ENCODE measurements around the gene FBXO42.
"Not testable (repeated sequence)": the region's sequence is repeated elsewhere in the genome, so short reads cannot be mapped to it uniquely, and the experiment has no call there.

FBXO42 gene

DNA sequence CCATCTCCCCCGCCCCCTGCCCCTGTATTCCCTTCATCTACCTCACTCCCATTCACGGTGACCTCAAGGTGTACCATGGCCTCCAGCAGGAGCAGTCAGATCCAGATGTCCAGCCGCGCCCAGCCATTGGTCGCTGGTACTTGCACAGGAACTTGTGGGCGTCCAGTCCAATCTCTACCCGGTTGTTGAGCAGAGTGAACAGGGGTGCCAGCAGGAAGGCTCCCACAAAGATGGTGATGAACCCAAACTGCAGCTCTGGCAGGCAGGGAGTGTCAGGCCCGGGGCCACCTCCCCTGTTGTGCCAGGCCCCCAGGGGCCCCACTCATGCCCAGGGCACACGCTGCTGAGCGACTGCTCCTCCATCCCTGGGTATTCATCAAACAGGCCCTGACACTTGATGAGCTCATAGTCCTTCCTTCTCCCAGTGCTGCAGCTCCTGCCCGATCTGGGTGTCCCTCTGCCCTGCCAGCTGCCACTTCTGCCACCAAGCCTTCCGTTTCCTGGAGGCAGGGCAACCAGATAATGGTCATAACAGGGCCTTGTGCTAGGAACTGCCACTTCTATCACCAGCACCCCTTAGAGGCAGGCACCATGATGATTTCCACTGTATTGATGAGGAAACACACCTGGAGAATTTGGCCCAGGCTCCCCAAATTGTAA is 134.1 kb downstream of the FBXO42 start:
- DNase-seq (ENCODE audit: low read depth) = no peak

DNA sequence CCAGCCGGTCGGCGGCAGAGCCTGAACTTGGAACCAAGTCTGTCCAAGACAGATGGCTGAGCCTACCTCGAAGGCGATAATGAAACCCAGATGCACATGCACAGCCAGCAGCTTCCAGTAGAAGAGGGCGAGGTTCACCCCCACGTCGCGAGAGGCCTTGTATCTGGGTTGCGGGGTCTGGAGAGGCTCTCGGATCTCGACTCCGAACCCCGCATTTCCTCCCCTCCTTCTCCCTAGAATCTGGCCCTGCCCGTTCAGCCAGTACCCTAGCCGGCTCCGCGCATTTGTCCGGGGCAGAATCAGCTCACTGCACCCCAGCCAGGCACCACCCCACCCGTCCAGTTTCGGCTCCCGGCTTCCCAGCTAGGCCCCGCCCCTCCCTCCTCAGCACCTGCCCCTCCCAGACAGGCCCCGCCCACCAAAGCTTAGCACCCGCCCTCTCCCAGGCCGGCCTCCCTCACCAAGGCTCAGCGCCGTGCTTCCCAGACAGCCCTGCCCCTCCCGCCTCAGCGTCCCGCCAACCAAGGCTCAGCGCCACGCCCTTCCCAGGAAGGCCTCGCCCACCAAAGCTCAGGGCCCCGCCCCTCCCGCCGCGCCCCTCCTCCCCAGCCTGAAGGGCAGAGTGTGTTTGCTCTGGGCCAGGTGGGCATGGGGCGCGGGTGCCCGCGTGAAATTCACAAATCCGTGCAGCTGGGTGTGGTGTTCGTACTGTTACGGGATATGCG is 135.1 kb downstream of the FBXO42 start:
- peak; percentile 97 for DNase-seq (ENCODE audit: low read depth)

DNA sequence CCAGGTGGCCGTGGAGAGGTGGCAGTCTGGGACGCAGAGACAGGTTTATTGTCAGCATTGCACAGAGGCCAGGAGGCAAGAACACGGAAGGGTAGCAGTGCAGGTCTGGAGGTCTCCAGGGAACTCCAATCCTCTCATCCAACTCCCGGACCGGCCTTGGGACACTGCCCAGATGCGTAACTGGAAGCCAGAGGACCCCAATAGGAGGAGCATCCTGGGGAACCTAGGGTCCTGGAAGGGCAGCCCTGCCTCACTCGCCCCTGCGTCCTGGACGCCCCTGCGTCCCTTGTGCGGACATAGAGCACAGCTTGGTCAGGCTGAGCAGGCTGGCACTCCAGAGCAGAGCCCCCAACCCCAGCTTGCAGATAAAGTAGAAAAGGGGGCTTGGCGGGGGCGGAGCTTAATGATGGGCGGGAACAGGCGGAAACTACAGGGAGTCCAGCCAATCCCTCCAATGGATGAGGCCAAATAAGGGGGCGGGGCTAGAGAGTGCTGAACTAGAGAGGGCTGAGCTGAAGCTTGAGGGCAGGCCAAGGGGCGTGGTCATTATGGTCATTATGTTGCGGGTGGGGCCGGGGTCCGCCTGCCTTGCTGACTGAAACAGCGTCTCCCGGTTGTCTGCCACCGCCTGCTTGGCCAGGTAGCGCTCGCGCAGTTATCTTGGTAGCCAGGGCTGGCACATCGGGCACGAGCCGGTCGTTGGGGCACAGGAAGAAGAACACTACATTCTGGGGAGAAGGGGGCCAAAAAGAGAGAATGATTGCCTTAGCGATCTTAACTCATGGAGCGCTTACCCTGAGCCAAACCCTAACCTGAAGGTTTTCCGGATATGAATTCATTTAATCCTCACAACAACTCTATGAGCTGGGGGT is 136.2 kb downstream of the FBXO42 start:
- DNase-seq (ENCODE audit: low read depth) = peak; percentile 76

DNA sequence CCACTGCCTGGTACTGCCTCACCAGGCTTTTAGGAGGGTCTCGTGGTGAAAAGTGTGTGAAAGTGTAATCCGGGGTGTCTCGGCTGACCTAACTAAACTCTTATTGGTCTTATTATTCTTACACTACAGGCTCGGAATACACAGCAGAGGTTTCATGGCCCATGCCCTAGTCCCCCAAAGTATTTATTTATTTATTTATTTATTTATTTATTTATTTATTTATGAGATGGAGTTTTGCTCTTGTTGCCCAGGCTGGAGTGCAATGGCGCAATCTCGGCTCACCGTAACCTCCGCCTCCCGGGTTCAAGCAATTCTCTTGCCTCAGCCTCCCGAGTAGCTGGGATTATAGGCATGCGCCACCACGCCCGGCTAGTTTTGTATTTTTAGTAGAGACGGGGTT is 137.0 kb downstream of the FBXO42 start:
- not testable (repeated sequence) for DNase-seq (ENCODE audit: low read depth)

DNA sequence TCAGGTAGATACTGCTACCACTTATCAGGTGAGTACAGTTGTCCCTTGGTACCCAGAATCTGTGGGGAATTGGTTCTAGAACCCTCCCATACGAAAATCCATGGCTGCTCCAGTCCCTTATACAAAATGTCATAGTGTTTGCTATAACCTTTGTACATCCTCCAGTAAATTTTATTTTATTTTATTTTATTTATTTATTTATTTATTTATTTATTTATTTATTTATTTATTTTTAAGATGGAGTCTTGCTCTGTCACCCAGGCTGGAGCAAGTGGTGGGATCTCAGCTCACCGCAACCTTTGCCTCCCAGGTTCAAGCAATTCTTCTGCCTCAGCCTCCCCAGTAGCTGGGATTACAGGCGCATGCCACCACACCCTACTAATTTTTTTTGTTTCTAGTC is 138.7 kb downstream of the FBXO42 start:
- DNase-seq (ENCODE audit: low read depth) = not testable (repeated sequence)

DNA sequence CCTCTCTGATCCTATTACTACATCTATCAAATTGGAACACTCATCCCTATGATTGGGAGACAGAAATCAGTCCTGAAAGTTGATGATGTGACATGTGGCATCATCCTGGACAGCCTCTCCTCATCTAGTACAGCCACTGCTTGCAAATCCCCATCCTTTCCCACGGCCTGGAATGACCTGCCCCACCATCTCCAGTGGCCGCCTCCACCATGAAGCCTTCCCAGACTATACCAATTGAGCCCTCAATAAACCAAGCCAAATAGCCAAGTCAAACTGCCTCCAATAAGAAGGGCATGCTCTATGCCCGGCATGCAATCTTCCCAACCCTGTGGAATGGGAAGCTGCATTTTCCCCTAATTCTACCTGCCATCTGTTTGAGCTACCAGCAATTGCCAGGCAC is 139.3 kb downstream of the FBXO42 start:
- no peak for DNase-seq (ENCODE audit: low read depth)

DNA sequence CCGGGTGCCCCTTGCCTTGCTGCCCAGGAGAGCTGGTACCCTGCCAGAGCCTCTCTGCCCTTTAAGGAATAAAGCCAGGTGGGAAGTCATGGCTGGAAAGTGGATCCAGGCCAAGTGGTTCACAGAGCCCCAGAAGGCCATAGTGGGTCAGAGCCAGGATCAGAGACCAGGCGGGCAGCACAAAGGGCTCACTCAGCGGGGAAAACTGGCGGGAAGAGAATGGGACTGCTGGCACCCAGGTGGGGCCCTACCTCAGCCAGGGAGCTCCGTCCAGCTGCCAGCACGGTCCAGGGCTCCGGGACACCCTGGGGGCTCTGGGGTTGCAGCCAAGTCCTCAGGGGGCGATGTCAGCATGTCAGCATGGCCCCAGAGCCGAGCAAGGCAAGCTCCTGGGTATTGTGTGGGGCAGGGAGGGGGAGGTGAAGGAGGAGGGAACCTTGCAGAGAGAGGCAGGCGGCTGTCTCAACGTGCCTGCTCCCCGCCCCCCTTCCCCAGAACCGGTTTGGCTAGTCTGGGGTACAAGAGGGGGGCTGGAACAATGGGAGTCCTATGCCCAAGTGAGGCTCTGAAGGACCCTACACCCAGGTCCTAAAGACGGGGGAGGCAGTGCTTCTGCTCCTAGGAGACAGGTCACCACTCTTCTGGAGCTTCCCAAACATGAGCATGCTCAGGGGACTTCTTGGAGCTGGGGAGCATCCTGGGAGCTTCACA is 139.9 kb downstream of the FBXO42 start, which contains the start of gene ARHGEF19:
ARHGEF19 (minus strand) TSS at position 402 of the 711 bp plus-strand sequence. CDS start 3,598 bp downstream, outside the sequence.
- DNase-seq (ENCODE audit: low read depth) = no peak

DNA sequence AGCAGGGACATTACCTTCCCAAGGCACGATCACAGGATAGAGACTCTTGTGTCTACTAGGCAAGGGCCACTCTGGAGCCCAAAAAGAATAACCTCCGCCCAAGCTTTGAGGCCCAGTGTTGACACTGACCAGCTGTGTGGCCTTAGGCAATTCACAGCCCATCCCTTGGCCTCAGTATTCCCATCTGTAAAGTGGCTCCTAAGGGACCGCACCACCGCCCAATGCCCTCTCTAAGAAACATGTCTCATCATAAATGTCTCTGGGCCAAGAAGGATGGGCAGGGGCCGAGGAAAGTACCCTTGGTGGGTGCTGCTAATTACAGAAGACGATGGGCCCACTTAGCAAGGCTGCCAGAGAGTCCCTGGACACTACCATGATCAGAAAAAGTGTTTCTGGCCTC is 140.5 kb downstream of the FBXO42 start:
- DNase-seq (ENCODE audit: low read depth) = no peak

DNA sequence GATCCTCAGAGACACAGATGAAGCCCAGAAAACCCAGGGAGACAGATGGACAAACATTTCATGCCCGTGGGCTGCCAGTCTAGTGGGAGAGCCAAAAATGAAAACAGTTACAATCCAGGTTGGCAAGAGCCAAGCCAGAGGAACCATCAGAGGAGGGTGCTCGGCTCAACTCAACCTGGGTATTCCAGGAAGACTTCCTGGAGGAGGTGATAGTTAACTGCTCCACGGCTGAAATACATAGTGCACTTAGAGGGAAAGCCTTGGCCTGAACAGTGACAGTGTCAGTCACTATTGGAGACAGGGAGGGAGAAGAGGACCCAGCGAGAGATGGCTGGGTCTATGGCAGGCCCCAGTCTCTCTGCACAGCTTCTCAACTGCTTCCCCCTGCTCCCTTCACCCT is 141.7 kb downstream of the FBXO42 start:
- DNase-seq (ENCODE audit: low read depth) = no peak

DNA sequence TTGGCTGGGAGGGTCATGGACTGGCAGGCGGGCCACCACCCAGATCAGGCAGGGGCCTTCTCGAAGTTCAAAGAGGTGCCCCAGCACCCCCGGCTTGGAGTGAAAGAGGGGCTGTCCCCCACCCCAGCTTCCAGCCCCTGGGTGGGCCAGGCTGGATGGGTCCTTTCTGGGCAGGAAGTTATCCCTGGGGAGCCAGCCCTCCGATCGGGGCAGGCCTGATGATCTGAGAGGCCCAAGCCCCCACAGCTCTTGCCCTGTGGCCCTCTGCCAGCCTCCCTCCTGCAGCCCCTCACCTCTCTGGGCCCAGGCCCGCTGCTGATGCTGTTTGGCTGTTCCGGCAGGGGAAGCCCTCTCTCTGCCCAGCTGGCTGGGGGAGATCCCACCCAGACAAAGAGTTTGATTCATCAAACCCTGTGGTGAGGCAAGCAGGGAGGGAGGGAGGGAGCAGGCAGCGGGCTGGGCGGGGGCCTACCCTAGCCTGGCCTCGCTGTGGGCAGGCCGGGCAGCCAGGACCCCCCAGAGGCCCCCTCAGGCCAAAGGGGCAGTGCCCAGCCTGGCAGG is 142.4 kb downstream of the FBXO42 start:
- no peak for DNase-seq (ENCODE audit: low read depth)

DNA sequence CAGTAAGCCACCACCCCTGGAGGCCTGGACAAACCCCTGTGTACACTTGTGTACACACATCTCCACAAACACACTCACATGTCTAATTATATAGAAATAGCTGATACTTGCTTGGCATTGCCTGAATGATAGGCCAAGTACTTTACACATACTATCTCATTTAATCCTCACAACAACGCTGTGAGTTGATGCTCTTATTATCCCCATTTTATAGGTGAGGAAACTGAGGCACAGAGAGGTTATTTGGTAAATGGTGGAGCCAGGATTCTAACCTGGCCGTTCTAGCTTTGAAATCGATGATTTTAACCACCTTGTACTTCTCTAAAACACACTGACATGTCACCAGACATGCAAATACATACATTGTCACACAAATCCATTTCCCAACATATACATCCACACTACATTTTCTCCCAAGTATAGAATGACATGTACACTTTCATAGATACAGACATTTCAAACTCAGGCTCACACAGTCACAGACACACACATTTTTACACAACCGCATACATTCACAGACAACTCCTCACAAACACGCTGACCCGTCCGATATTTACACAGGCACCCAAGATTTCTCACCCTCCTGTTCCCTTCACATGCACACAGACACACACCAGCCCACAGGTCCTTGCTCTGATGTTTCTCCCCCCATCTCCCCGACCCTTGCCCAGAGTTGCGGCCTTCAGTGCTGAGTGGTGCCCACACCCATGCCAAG is 143.0 kb downstream of the FBXO42 start:
- no peak for DNase-seq (ENCODE audit: low read depth)

DNA sequence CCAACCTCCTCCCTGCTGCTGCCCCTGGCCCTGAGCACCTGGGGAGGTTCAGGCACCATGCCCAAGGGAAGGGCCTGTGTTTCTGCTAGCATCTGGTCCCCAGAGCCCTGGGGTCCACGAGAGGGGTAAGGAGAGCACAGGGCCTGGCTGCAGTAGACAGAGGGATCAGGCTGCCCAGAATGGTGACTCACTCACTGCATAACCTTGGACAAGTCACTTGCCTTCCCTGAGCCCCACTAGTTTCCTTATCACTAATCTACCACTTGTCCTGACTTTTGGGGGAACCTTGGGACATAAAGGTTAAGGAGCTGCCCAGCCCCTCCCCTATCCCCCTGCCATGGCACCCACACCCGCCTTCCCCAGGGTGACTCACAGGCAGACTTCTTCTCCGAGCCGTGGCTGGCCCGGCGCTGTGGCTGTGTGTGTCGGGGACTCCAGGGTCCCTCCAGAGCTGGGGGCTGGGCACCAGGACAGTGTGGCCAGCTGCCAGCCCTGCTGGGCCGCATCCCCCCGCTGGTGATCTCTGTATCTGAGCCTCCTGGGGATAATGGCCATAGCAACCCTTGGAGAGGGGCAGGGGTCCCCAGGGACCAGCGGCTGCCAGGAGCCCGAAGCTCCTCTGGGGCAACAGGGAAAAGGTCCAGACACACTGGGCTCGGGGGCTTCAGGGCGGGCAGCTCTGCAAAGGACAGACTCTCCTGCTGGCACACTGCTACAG is 143.9 kb downstream of the FBXO42 start:
- no peak for DNase-seq (ENCODE audit: low read depth)

DNA sequence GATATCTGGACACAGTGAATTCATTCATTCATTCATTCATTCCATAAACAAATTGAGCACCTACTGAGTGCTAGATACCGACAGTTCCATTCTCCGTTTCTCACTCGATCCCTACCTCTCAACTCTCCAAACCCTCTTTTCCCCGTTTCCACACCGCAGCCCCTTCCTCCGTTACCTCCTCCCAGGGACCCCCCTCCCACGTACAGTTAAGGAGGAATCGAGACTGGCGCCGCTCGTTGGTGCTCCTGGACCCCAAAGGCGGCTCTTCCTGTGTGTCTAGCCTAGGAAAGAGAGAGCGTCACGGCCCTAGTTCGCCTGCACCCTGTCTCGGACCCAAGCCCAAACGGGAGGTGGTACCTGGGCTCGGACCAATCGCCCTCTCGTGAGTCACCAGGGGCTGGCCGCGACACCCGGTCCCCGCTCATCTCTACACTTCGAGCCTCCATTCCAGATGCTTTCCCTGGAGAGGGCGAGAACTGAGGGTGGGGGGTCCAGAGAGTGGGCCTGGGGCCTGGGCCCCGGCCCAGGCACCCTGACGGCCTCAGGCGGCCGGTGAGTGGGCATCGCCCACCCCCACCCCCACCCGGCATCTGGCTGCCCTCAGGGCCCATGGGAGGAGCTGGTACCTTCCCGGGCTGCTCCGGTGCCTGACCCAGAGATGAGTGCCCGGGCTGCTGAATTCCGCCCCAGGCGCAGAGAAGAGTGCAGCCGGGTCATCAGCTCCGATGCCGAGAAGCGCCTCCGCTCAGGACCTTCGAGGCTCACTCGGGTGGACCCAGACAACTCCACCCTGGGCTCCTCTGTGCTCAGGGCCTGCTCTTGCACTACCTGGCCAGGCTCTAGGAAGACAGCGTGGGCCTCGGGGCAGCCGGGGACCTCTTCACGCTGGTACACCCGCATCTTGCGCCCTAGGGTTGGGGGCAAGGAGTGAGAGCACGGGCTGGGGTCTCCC is 144.7 kb downstream of the FBXO42 start:
- DNase-seq (ENCODE audit: low read depth) = no peak

DNA sequence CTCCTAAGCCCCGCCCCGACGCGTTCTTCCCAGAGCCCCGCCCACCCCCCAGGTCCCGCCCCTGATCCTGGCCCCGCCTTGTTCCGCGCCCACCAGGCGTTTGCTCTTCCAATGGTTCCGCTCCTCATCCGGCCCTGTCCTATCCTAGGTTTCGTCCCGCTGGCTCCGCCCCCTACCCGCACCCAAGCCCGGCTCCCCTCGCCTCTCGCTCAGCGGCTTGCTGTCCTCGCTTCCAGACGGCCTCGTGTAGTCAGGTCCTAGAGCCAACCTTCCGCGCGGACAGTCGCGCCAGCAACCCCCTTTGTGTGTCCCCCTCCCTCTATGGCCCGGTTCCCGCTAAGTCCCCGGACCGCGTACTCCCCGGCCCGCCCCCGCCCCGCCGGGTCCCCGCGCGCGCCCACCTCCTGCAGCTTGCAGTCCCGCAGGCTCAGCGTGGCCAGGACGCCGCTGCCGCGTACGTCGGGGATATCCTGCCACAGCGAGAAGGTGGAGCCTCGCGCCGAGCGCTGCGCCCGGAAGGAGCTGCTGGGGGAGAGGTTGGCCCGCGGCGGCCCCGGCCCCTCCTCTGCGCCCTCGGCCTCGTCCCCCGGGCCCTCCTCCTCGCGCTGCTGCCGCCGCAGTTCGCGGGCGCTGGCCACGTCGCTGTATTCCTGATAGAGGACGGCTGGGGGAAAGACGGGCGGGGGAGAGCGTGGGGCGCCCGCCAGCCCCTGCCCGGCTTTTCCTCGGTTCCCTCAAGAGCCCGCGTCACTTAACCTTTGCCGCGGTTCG is 145.5 kb downstream of the FBXO42 start:
- DNase-seq (ENCODE audit: low read depth) = peak; percentile 97

DNA sequence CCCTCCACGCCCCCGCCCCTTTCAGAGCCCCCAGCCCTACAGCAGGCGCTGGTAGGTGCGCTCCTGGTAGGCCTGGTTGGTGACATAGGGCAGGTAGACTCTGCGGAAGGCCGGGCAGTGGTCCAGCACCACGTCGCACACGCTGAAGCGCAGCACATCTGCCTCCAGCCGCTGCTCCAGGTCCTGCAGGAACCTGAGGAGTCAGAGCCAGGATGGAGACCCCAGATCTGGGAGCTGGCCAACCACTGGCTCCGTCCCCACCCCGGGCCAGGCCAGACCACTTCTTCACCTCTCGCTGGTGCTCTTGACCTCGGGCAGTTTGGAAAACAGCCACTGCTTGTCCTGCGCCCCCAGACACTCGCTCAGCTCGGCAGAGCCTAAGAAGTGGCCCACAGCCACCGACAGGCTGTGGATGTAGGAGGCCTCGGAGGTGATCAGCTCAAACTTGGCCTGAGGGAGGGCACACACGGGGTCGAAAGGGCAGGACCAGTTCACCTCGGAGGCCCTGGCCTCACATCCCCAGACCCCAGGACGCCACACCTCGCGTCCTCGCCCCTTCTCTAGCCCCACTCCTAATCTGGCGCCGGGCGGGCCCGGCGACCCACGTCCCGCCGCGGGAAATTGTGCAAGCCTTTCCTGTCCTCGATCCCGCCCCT is 146.3 kb downstream of the FBXO42 start:
- no peak for DNase-seq (ENCODE audit: low read depth)

DNA sequence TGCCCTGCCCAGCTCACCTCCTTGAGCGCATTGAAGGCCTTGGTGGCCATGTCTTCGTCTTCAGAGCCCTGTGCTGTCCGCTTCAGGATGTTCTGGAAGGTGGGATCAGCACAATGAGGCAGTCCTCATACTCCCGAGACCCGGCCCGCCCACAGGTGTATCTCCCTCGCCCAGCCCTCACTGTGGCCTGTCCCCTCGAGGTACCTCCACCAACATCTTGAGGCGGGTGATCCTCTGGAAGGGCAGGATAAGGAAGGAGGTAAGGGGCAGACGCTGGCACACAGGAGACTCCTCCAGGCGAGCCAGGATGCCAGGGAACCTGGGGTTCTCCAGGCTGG is 147.0 kb downstream of the FBXO42 start:
- DNase-seq (ENCODE audit: low read depth) = no peak

DNA sequence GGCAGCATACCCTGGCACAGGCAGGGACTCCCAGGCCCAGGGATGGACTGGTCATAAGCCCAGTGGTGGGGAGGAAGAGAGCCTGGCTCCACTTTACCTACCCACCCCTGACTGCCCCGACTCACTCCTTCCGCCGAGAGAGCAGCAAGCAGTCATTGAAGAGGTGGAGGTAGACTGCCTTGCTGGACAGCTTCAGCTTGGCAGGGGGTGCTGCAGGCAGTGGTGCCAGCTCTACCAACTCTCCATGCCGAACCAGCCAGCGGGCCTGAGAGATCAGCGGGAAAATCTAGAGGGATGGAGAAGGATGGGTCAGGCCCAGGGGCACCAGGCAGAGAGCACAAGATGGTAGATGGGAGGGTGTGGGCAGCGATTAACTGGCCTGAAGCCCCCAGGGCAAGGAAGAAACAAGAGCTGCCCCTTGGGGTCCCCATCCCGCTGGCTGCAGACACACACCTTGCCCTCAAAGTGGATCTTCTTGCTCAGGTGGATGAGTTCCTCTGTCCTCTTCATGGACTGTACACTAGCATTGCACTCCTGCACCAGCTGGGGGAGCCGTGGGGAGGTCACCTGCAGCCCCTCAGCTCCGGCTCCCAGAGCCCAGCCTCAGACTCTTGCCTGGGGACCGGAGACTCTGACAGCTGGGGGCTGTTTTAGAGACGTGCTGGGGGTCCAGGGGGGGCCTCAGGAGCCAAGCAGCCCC is 147.5 kb downstream of the FBXO42 start:
- DNase-seq (ENCODE audit: low read depth) = no peak

Data from fibroblast of the conjunctiva (primary cell).